WI38 (cell line): ENCODE measurements around the gene SECISBP2.
"Not testable (repeated sequence)": the region's sequence is repeated elsewhere in the genome, so short reads cannot be mapped to it uniquely, and the experiment has no call there.

ENCODE experiments used
- H3K4me3 ChIP-seq: 2 replicates; pipeline ENCODE4 v1.5.1; 2011; ENCODE audit warnings: low read depth, mild to moderate bottlenecking, control low read depth, low read length
- TF ChIP-seq, protein P1 (sequence below): IDR thresholded peaks from 2 replicates; pipeline ENCODE4 v1.5.1; 2012; ENCODE audit warnings: low read depth, mild to moderate bottlenecking, control low read depth, low read length

Gene SECISBP2

GRCh38 chr9:89367281-89367680 lies 49.0 kb downstream of the SECISBP2 start:
- TF ChIP-seq, protein P1, sequence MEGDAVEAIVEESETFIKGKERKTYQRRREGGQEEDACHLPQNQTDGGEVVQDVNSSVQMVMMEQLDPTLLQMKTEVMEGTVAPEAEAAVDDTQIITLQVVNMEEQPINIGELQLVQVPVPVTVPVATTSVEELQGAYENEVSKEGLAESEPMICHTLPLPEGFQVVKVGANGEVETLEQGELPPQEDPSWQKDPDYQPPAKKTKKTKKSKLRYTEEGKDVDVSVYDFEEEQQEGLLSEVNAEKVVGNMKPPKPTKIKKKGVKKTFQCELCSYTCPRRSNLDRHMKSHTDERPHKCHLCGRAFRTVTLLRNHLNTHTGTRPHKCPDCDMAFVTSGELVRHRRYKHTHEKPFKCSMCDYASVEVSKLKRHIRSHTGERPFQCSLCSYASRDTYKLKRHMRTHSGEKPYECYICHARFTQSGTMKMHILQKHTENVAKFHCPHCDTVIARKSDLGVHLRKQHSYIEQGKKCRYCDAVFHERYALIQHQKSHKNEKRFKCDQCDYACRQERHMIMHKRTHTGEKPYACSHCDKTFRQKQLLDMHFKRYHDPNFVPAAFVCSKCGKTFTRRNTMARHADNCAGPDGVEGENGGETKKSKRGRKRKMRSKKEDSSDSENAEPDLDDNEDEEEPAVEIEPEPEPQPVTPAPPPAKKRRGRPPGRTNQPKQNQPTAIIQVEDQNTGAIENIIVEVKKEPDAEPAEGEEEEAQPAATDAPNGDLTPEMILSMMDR, result no peak

GRCh38 chr9:89367726-89368437 lies 49.6 kb downstream of the SECISBP2 start:
- TF ChIP-seq, protein P1, result no peak

More at GRCh38 chr9:89367281-89367680, 49.0 kb downstream of the SECISBP2 start:
- H3K4me3 ChIP-seq, result no peak overlapping the region

GRCh38 chr9:89368550-89368949 lies 50.2 kb downstream of the SECISBP2 start:
- no peak overlapping the region for H3K4me3 ChIP-seq
- TF ChIP-seq, protein P1, result no peak

More at GRCh38 chr9:89367726-89368437, 49.6 kb downstream of the SECISBP2 start:
- H3K4me3 ChIP-seq, result no peak overlapping the region

DNA sequence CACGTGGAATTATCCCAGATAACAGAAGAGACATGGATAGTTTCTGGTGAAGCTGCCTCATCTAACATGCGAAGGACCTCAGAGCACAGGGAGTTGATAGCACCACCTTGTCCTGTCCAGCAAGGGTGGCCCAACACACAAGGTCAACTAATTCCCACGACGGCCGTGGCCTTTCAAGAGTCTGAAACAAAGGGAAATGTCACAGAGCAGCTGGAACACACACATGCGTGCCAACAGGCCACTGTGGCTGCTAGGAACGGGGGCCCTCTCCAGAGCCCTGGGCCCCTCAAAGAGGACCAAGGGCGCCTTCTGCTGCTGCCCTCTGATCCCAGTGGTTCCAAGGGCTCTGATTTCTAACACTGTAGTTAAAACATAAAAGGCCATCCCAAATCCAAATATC lies 50.7 kb downstream of the SECISBP2 start:
- TF ChIP-seq, protein P1, result no peak

GRCh38 chr9:89370593-89370992 lies 52.3 kb downstream of the SECISBP2 start:
- no peak overlapping the region for H3K4me3 ChIP-seq
- TF ChIP-seq, protein P1, result no peak

More for the DNA sequence above, 50.7 kb downstream of the SECISBP2 start:
- H3K4me3 ChIP-seq, result no peak overlapping the region

DNA sequence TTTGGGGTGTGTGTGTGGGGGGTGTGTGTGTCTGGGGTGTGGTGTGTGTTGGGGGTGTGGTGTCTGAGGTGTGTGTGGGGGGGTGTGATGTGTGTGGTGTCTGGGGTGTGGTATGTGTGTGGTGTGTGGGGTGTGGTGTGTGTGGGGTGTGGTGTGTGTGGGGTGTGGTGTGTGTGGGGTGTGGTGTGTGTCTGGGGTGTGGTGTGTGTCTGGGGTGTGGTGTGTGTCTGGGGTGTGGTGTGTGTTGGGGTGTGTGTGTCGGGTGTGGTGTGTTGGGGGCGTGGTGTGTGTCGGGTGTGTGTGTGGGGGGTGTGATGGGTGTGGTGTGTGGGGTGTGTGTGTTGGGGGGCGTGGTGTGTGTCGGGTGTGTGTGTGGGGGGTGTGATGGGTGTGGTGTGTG lies 53.5 kb downstream of the SECISBP2 start:
- H3K4me3 ChIP-seq, result not testable (repeated sequence)

DNA sequence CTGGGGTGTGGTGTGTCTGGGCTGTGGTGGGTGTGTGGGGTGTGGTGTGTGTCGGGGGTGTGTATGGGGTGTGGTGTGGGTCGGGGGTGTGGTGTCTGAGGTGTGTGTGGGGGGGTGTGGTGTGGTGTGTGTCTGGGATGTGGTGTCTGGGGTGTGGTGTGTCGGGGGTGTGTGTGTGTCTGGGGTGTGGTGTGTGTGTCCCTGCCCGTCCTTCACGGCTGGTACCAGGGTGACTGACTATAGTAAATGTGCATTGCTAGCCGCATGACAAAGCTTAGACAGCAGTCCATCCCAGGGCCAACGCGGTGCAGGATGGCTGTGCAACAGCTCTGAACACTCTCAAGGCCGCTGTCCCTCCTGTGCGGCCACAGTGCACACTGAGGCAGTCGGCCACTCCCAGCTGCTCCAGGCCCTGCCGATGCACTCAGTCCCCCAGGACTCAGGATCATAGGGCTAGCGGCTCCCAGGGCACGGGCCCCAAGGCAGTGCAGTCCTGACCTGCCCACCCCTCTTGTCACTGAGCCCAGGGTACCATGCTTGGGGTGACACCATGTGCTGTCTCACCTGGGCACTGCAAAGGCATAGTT lies 54.0 kb downstream of the SECISBP2 start:
- TF ChIP-seq, protein P1, result no peak
- no peak overlapping the region for H3K4me3 ChIP-seq

- no peak overlapping the region for H3K4me3 ChIP-seq
- TF ChIP-seq, protein P1, result no peak
Observed at GRCh38 chr9:89372979-89373378, 54.7 kb downstream of the SECISBP2 start.
